ENCODE measurements around the gene HGD. TPM values are rescaled to one million over a fixed set of nuclear protein-coding genes. Genes with fewer than 3 reads are reported as not detected.

HGD gene
- total and polyA plus RNA-seq, 7 donors = 0.71 to 54.1 (median 35.7) TPM; not detected in 3

GRCh38 chr3:120664926-120665325 is 17.1 kb downstream of the HGD start:
- H3K27ac ChIP-seq = no peak overlapping the region
- intact Hi-C loops (cut with DNase I) = loop anchor here (5.0 kb wide), 1 partner anchor 557 kb away; no protein-coding TSS in a partner anchor
- H3K27me3 ChIP-seq = no peaks in the 10 kb centered on the region
- H3K4me1 ChIP-seq = peaks cover 0 to 10% (median 0%) of the 10 kb centered on the region in 4 donors
- H3K9me3 ChIP-seq = no peaks in the 10 kb centered on the region
- TF ChIP-seq EP300 (IDR thresholded peaks at IDR 0.05) = no peak
- TF ChIP-seq POLR2AphosphoS5 (IDR thresholded peaks at IDR 0.05) = no peak
- no peak for TF ChIP-seq POLR2A (IDR thresholded peaks at IDR 0.05)
- no peak for TF ChIP-seq CTCF (IDR thresholded peaks at IDR 0.05)
- no peak overlapping the region for H3K4me3 ChIP-seq
- no peaks in the 10 kb centered on the region for H3K36me3 ChIP-seq
- DNase-seq = no peak

GRCh38 chr3:120661945-120662344 is 20.1 kb downstream of the HGD start:
- Histone ChIP-seq H3K4me3 (no peak overlapping the region), H3K27me3 (no peaks in the 10 kb centered on the region), H3K4me1 (peaks cover 0 to 10% (median 0%) of the 10 kb centered on the region in 4 donors), H3K36me3 (no peaks in the 10 kb centered on the region), H3K9me3 (no peaks in the 10 kb centered on the region), H3K27ac (no peak overlapping the region)
- WGBS, 2 donors = 60 to 79% methylated on average over 5 of the region's 5 CpGs
- DNase-seq = no peak
- TF ChIP-seq POLR2AphosphoS5 (IDR thresholded peaks at IDR 0.05) = no peak
- no peak for TF ChIP-seq POLR2A (IDR thresholded peaks at IDR 0.05)
- intact Hi-C loops (cut with DNase I) = loop anchor here (5.0 kb wide), 1 partner anchor 560 kb away; no protein-coding TSS in a partner anchor

GRCh38 chr3:120661106-120661905 is 20.7 kb downstream of the HGD start:
- WGBS, 2 donors = 38 to 42% methylated on average over 2 of the region's 2 CpGs
- Histone ChIP-seq H3K27me3 (no peaks in the 10 kb centered on the region), H3K4me1 (peaks cover 0 to 10% (median 0%) of the 10 kb centered on the region in 4 donors), H3K4me3 (no peak overlapping the region), H3K36me3 (no peaks in the 10 kb centered on the region), H3K27ac (no peak overlapping the region), H3K9me3 (no peaks in the 10 kb centered on the region)
- TF ChIP-seq EP300 (IDR thresholded peaks at IDR 0.05) (no peak), POLR2A (IDR thresholded peaks at IDR 0.05) (no peak), CTCF (IDR thresholded peaks at IDR 0.05) (no peak)
- no peak for DNase-seq
- intact Hi-C loops (cut with DNase I) = loop anchor here (5.0 kb wide), 1 partner anchor 561 kb away; no protein-coding TSS in a partner anchor

- WGBS, 2 donors = 76 to 92% methylated on average over 2 of the region's 2 CpGs
- intact Hi-C loops (cut with DNase I) = loop anchor here (5.0 kb wide), 1 partner anchor 562 kb away; no protein-coding TSS in a partner anchor
Observed at GRCh38 chr3:120659834-120660233, 22.2 kb downstream of the HGD start.

GRCh38 chr3:120659285-120659684 is 22.8 kb downstream of the HGD start:
- WGBS, 2 donors = 88 to 90% methylated on average over 1 of the region's 1 CpG

More at GRCh38 chr3:120659834-120660233, 22.2 kb downstream of the HGD start:
- no peak overlapping the region for H3K4me3 ChIP-seq
- H3K4me1 ChIP-seq = peaks cover 0 to 10% (median 0%) of the 10 kb centered on the region in 4 donors
- no peaks in the 10 kb centered on the region for H3K36me3 ChIP-seq
- H3K9me3 ChIP-seq = no peaks in the 10 kb centered on the region
- no peak overlapping the region for H3K27ac ChIP-seq
- no peak for TF ChIP-seq POLR2A (IDR thresholded peaks at IDR 0.05)
- no peaks in the 10 kb centered on the region for H3K27me3 ChIP-seq
- DNase-seq = no peak

More at GRCh38 chr3:120659285-120659684, 22.8 kb downstream of the HGD start:
- peaks cover 0 to 10% (median 0%) of the 10 kb centered on the region in 4 donors for H3K4me1 ChIP-seq
- no peak for DNase-seq
- H3K27ac ChIP-seq = no peak overlapping the region
- H3K27me3 ChIP-seq = no peaks in the 10 kb centered on the region
- no peaks in the 10 kb centered on the region for H3K36me3 ChIP-seq
- no peaks in the 10 kb centered on the region for H3K9me3 ChIP-seq
- TF ChIP-seq POLR2AphosphoS5 (IDR thresholded peaks at IDR 0.05) (no peak), CTCF (IDR thresholded peaks at IDR 0.05) (no peak), EP300 (IDR thresholded peaks at IDR 0.05) (no peak), POLR2A (IDR thresholded peaks at IDR 0.05) (no peak)
- no peak overlapping the region for H3K4me3 ChIP-seq
- intact Hi-C loops (cut with DNase I) = no loop called here
